HT1080 (cell line): ENCODE measurements around the gene TSR1. TPM values are rescaled to one million over a fixed set of nuclear protein-coding genes. Genes with fewer than 3 reads are reported as not detected.

Experiments used
- DNase-seq: peaks from one replicate; pipeline ENCODE4 v3.0.0-alpha.2; 2015; ENCODE audit warnings: low read depth
- small RNA-seq: library from RNA; depleted of rRNA; stranded (forward); fragments of <200 nt; gene quantifications from one replicate; pipeline ENCODE3, GENCODE V24; 2014
- total RNA-seq: library from RNA; depleted of rRNA; stranded (reverse); fragments of >200 nt; shearing (Covaris generic); gene quantifications from 2 replicates; pipeline ENCODE4 v1.2.3, GENCODE V29; 2014; rRNA removed

Gene TSR1
- total RNA-seq, 1 experiment from 2014 or later, result 144 TPM

GRCh38 chr17:2289878-2290478 lies 46.3 kb downstream of the TSR1 start:
- no peak for DNase-seq

- no peak for DNase-seq
These were observed 53.0 kb downstream of the TSR1 start for GRCh38 chr17:2283302-2283701.

GRCh38 chr17:2282297-2282873 lies 53.9 kb downstream of the TSR1 start:
- peak; percentile 72 for DNase-seq

- DNase-seq, result no peak
These were observed 56.5 kb downstream of the TSR1 start for GRCh38 chr17:2279707-2280106.

GRCh38 chr17:2277429-2278170 lies 58.7 kb downstream of the TSR1 start:
- no peak for DNase-seq

GRCh38 chr17:2275722-2276121 lies 60.5 kb downstream of the TSR1 start:
- DNase-seq, result no peak

GRCh38 chr17:2274414-2274813 lies 61.8 kb downstream of the TSR1 start:
- no peak for DNase-seq

Small RNA genes within 50 kb of the gene (small RNA-seq; reads per million reads assigned to genes)
- gene AC006435.3, result not detected
- gene SNORD91A, result 865 reads per million, percentile 98 among the genes with 10 or more reads in this experiment
- gene SNORD91B, result 129 reads per million, percentile 96 among the genes with 10 or more reads in this experiment

Other genes starting within 250 kb of the TSR1 start
- gene SMG6, start 32.7 kb downstream of the TSR1 start, total RNA-seq, result 42.8 and 43.9 TPM in 2 replicates
- 5.3 and 15.3 TPM in 2 replicates for gene SRR, start 32.5 kb downstream of the TSR1 start, total RNA-seq
- 35.8 and 39.4 TPM in 2 replicates for gene SGSM2, start 1.0 kb upstream of the TSR1 start, total RNA-seq
- gene MNT, start 64.6 kb upstream of the TSR1 start, total RNA-seq, result 4.3 and 8.2 TPM in 2 replicates
- gene METTL16, start 175.4 kb upstream of the TSR1 start, total RNA-seq, result 14.4 and 23.5 TPM in 2 replicates